ENCODE results near the gene ELOA. TPM values are rescaled to one million over a fixed set of nuclear protein-coding genes. Genes with fewer than 3 reads are reported as not detected.

ELOA gene
- total RNA-seq, 1 experiment from 2014 or later, result 31.3 TPM

DNA sequence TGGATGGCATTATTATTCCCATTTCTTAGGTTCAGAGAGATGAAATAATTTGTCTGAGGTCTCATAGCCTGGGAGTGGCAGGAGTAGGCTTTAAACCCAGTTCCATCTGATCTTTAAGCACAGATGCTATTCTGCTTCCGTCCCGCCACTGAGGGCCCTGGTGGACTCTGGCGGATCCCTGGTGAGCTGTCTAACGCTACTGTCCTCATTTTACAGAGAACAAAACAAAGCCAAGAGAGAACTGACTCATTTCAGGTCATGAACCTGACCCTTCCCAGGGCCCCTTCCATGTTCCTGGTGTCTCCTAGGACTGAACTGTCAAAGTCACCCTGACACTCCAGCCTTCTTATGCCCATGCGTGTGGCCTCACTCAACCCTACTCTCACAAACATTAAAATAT is 60.4 kb downstream of the ELOA start:
- H3K9me3 Mint-ChIP-seq (ENCODE audit: unreplicated experiment), result no peaks in the 10 kb centered on the region
- Histone ChIP-seq H3K4me1 (peaks cover 7% of the 10 kb centered on the region; the same call in 1 of the 2 replicates), H3K4me3 (ENCODE audit: low read depth, low read length) (no peak overlapping the region), H3K9me3 (no peaks in the 10 kb centered on the region), H3K36me3 (ENCODE audit: control insufficient read depth, insufficient read depth, low read length) (no peaks in the 10 kb centered on the region; the same call in 1 of the 2 replicates), H3K27me3 (replicated peaks; ENCODE audit: control insufficient read depth, insufficient read depth, low read length) (no peaks in the 10 kb centered on the region)
- BruUV-seq (replicated peaks), result no TSS peak
- POLR2A ChIA-PET, result interaction anchor here (0.5 kb wide), 1 partner anchor 22 kb away, joined by 4 read pairs; no protein-coding TSS in a partner anchor
- no peak for DNase-seq
- peaks cover 18% of the 10 kb centered on the region for H3K36me3 Mint-ChIP-seq (ENCODE audit: insufficient read depth, unreplicated experiment)
- no peaks in the 10 kb centered on the region for H3K27me3 Mint-ChIP-seq (ENCODE audit: insufficient read depth, unreplicated experiment)
- no peak overlapping the region for H3K4me3 Mint-ChIP-seq (ENCODE audit: unreplicated experiment)
- H3K27ac Mint-ChIP-seq (ENCODE audit: unreplicated experiment), result no peak overlapping the region
- TF ChIP-seq CTCF (IDR thresholded peaks at IDR 0.05; ENCODE audit: insufficient read depth in 1 of 2, low read depth in 1 of 2, low read length in 1 of 2, severe bottlenecking in 1 of 2, unreplicated experiment in 1 of 2), result no peak
- intact Hi-C loops (cut with micrococcal nuclease; ENCODE audit: unreplicated experiment), result loop anchor here (10.0 kb wide), 1 partner anchor 221 kb away; no protein-coding TSS in a partner anchor
- CTCF ChIA-PET, result interaction anchor here (0.7 to 1.0 kb wide), 2 partner anchors 32 to 113 kb away, joined by 3 to 4 read pairs; no protein-coding TSS in a partner anchor
- H3K4me1 Mint-ChIP-seq (ENCODE audit: low read depth, unreplicated experiment), result no peaks in the 10 kb centered on the region

DNA sequence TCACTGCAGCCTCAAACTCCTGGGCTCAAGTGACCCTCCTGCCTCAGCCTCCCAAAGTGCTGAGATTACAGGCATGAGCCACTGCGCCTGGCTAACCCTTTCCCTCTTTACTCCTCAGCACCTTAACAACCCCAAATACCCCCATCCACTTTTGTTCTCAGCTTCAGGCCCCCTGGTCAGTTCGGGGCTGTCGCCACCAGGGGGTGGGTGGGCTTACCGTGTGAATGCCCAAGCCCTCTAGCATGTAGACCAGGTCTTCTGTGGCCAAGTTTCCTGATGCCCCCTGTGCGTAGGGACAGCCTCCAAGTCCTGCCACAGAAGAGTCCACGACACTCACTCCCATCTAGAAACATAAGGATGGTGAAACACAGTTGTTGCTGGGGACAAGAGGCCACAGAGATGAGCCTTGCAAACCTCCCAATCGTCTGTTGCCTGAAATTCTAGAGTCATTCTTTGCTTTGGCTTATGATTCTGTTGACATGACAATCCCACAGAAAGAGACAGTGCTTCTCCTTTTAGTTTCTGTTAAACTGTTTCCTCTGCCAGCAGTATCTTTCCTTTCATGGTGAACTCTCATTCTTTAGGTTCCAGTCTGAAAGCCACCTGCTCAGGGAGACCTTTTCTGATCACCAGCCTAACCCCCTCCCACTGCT is 61.0 kb downstream of the ELOA start:
- CTCF ChIA-PET, result interaction anchor here (0.7 to 1.0 kb wide), 2 partner anchors 32 to 112 kb away, joined by 3 to 4 read pairs; no protein-coding TSS in a partner anchor
- H3K9me3 Mint-ChIP-seq (ENCODE audit: unreplicated experiment), result no peaks in the 10 kb centered on the region
- Histone ChIP-seq H3K9me3 (no peaks in the 10 kb centered on the region), H3K4me1 (peaks cover 2% of the 10 kb centered on the region; the same call in 1 of the 2 replicates), H3K36me3 (ENCODE audit: control insufficient read depth, insufficient read depth, low read length) (no peaks in the 10 kb centered on the region), H3K27me3 (replicated peaks; ENCODE audit: control insufficient read depth, insufficient read depth, low read length) (no peaks in the 10 kb centered on the region), H3K4me3 (ENCODE audit: low read depth, low read length) (no peak overlapping the region)
- peak in 1 of 2 experiments; percentile 17 for DNase-seq
- no peaks in the 10 kb centered on the region for H3K4me1 Mint-ChIP-seq (ENCODE audit: low read depth, unreplicated experiment)
- H3K36me3 Mint-ChIP-seq (ENCODE audit: insufficient read depth, unreplicated experiment), result peaks cover 15% of the 10 kb centered on the region
- POLR2A ChIA-PET, result interaction anchor here (0.5 kb wide), 1 partner anchor 21 kb away, joined by 4 read pairs; no protein-coding TSS in a partner anchor
- H3K27me3 Mint-ChIP-seq (ENCODE audit: insufficient read depth, unreplicated experiment), result no peaks in the 10 kb centered on the region
- no peak overlapping the region for H3K27ac Mint-ChIP-seq (ENCODE audit: unreplicated experiment)
- intact Hi-C loops (cut with micrococcal nuclease; ENCODE audit: unreplicated experiment), result loop anchor here (10.0 kb wide), 1 partner anchor 220 kb away; no protein-coding TSS in a partner anchor
- H3K4me3 Mint-ChIP-seq (ENCODE audit: unreplicated experiment), result no peak overlapping the region
- peak in 1 of 2 experiments; percentile 16 for TF ChIP-seq CTCF (IDR thresholded peaks at IDR 0.05; ENCODE audit: insufficient read depth in 1 of 2, low read depth in 1 of 2, low read length in 1 of 2, severe bottlenecking in 1 of 2, unreplicated experiment in 1 of 2)
- no TSS peak for BruUV-seq (replicated peaks)

DNA sequence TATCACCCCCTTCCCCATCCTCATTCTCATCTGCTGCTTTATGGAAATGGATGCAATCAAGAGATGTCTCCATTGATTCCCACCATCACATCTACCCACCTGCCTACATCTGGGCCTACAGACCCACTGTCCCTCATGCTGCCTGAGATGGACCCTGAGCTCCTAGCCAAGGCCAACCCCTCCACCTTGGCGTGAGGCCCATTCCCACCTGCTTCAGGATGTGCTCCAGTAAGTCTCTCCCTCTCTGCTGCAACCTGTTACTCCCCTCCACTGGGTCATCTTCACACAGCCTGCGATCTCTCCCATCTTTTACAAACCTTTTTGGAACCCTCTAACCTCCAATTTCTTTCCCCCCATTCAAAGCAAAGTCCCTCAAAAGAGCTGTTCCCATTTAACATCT is 61.8 kb downstream of the ELOA start:
- ChIA-PET CTCF (no interaction called here), POLR2A (no interaction called here)
- H3K36me3 ChIP-seq (ENCODE audit: control insufficient read depth, insufficient read depth, low read length), result no peaks in the 10 kb centered on the region
- no peaks in the 10 kb centered on the region for H3K4me1 ChIP-seq
- Mint-ChIP-seq H3K36me3 (ENCODE audit: insufficient read depth, unreplicated experiment) (peaks cover 8% of the 10 kb centered on the region), H3K9me3 (ENCODE audit: unreplicated experiment) (no peaks in the 10 kb centered on the region), H3K4me1 (ENCODE audit: low read depth, unreplicated experiment) (no peaks in the 10 kb centered on the region), H3K4me3 (ENCODE audit: unreplicated experiment) (no peak overlapping the region), H3K27me3 (ENCODE audit: insufficient read depth, unreplicated experiment) (no peaks in the 10 kb centered on the region), H3K27ac (ENCODE audit: unreplicated experiment) (no peak overlapping the region)
- H3K4me3 ChIP-seq (ENCODE audit: low read depth, low read length), result no peak overlapping the region
- intact Hi-C loops (cut with micrococcal nuclease; ENCODE audit: unreplicated experiment), result loop anchor here (10.0 kb wide), 1 partner anchor 220 kb away; no protein-coding TSS in a partner anchor
- BruUV-seq (replicated peaks), result no TSS peak
- no peak for DNase-seq
- H3K27me3 ChIP-seq (replicated peaks; ENCODE audit: control insufficient read depth, insufficient read depth, low read length), result no peaks in the 10 kb centered on the region
- no peak for TF ChIP-seq CTCF (IDR thresholded peaks at IDR 0.05; ENCODE audit: insufficient read depth in 1 of 2, low read depth in 1 of 2, low read length in 1 of 2, severe bottlenecking in 1 of 2, unreplicated experiment in 1 of 2)
- no peaks in the 10 kb centered on the region for H3K9me3 ChIP-seq

Measured in Caco-2 (cell line).